SJCRH30 (cell line): ENCODE data around the gene TXNIP. TPM values are rescaled to one million over a fixed set of nuclear protein-coding genes. Genes with fewer than 3 reads are reported as not detected.
A peak's percentile ranks its signal among the peaks of the same experiment; 100 is the strongest.

ENCODE experiments used
- DNase-seq, 2 experiments: peaks; one replicate each; pipeline ENCODE4 v3.0.0-alpha.2; 2015 to 2020
- H3K27ac ChIP-seq: fragments of 250-450 bp; sonication (Bioruptor Pico); 2 replicates; pipeline ENCODE4 v1.5.1; 2020; ENCODE audit warnings: mild to moderate bottlenecking, moderate library complexity
- H3K27me3 ChIP-seq: fragments of 250-450 bp; sonication (Bioruptor Pico); 2 replicates; pipeline ENCODE4 v1.5.1; 2020; ENCODE audit warnings: mild to moderate bottlenecking, moderate library complexity
- H3K36me3 ChIP-seq: fragments of 250-450 bp; sonication (Bioruptor Pico); 2 replicates; pipeline ENCODE4 v1.5.1; 2020; ENCODE audit warnings: mild to moderate bottlenecking, moderate library complexity
- H3K4me1 ChIP-seq: fragments of 250-450 bp; sonication (Bioruptor Pico); 2 replicates; pipeline ENCODE4 v1.5.1; 2020; ENCODE audit warnings: mild to moderate bottlenecking, moderate library complexity
- H3K4me3 ChIP-seq: fragments of 250-450 bp; sonication (Bioruptor Pico); 2 replicates; pipeline ENCODE4 v1.5.1; 2020; ENCODE audit warnings: mild to moderate bottlenecking, moderate library complexity
- H3K9me3 ChIP-seq: fragments of 250-450 bp; sonication (Bioruptor Pico); replicated peaks from 2 replicates; pipeline ENCODE4 v1.5.1; 2020; ENCODE audit warnings: mild to moderate bottlenecking, moderate library complexity
- total RNA-seq: library from RNA; depleted of rRNA; stranded (reverse); fragments of >200 nt; shearing (Covaris generic); gene quantifications from 2 replicates; pipeline ENCODE4 v1.2.3, GENCODE V29; 2014

Gene TXNIP
- total RNA-seq, 1 experiment from 2014 or later, result 177 TPM

DNA sequence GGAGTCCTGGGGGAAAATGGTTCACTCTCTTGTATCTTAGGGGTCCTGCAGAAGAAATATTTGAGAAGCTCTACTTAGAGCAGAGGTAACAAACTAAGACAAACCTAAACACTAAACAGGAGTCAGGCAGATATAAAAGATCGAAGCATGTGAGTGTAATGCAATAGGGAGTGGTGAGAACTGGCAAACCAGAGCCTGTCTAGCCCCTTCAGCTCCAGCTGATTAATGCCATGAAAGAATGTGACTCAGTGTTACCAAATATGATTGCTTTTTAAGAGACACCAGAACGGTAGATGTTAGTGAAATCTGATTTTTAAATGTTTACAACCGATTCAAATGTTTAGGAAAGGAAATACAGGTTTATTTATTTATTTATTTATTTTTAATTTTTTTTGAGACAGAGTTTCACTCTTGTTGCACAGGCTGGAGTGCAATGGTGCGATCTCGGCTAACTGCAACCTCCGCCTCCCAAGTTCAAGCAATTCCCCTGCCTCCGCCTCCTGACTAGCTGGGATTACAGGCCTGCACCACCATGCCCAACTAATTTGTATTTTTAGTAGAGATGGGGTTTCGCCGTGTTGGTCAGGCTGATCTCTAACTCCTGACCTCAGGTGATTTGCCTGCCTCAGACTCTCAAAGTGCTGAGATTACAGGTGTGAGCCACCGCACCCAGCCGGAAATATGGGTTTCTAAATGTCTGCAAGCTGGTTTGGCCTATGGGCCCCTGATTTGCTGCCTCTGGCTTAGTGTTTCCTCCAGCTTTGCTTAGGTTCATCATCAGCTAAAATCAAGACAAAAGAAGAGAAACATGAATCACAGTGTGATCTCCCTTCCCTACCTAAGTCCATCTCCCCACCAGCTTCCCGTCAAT lies 12.2 kb downstream of the TXNIP start:
- H3K27ac ChIP-seq, result peak overlapping the region; percentile 92
- peaks cover 57% of the 10 kb centered on the region for H3K4me1 ChIP-seq

GRCh38 chr1:145983206-145983675 lies 13.1 kb downstream of the TXNIP start:
- Histone ChIP-seq H3K27ac (peak overlapping the region; percentile 92), H3K4me1 (peaks cover 66% of the 10 kb centered on the region), H3K4me3 (no peak overlapping the region), H3K27me3 (no peaks in the 10 kb centered on the region), H3K36me3 (no peaks in the 10 kb centered on the region), H3K9me3 (no peaks in the 10 kb centered on the region)
- peak; percentile 91 to 94 for DNase-seq

More for the DNA sequence above, 12.2 kb downstream of the TXNIP start:
- H3K27me3 ChIP-seq, result no peaks in the 10 kb centered on the region
- no peaks in the 10 kb centered on the region for H3K9me3 ChIP-seq
- no peaks in the 10 kb centered on the region for H3K36me3 ChIP-seq
- DNase-seq, result peak in 1 of 2 experiments; percentile 26
- H3K4me3 ChIP-seq, result no peak overlapping the region; the same call in 1 of the 2 replicates

DNA sequence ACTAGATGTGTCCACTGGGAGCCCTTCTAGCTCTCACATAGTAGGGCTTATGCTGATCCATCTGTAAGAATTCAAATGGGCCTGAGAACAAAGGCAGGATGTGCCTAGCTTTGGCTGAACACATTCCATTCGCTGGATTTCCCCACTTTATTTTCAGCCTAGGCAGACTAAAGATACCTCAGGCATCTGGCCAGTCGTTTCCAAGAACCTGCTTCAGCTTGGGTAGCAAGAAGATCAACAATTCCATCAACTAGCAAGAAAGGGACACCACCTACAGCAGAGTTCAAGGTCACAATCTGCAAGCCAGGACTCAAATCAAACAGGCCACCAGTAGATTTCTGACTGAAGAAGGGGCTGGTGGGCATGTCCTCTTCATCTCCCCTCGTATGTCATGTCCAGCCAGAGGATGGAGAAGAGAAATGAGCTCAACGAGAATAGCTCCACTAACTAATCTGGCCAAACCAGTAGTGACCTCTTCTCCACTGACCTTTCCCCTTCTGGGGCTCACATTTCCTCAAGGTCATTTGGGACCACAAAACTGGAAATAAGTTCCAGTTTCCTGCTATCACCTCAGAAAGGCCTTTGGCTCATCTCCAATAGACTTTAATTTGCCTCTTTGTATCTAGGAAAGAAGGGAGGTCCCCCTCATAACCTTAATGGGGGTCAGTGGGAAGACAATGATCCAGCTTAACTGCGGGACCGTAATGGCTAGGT lies 14.2 kb downstream of the TXNIP start:
- Histone ChIP-seq H3K4me3 (no peak overlapping the region), H3K9me3 (no peaks in the 10 kb centered on the region), H3K27me3 (no peaks in the 10 kb centered on the region), H3K4me1 (peaks cover 77% of the 10 kb centered on the region), H3K36me3 (no peaks in the 10 kb centered on the region), H3K27ac (peak overlapping the region; percentile 92)
- no peak for DNase-seq

DNA sequence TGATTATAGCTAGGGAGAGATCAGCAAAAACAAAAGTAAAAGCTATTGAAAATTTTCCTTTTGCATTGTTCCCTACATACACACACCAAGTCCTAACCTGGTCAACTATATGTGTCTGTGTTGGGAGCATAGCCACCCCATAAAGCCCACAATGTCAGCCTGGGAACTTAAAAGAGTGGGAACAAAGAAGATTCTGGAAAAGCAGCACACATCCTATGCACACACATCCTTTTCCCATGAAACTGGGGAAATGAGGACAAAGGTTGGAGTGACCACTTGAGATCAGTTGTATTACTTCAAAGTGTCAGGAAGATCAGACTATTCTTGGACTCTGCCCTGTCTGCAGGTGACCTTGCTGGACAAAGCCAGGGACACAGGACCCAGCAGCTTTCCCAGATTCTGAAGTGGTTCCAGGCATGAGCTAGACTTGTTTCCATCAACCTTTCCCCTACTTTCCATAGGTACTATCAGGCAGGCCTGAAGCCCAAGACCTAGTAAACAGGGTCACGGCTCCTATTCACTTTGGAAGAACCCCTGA lies 15.9 kb downstream of the TXNIP start:
- Histone ChIP-seq H3K9me3 (no peaks in the 10 kb centered on the region), H3K4me3 (no peak overlapping the region), H3K27me3 (no peaks in the 10 kb centered on the region), H3K4me1 (peaks cover 70% of the 10 kb centered on the region), H3K27ac (peak overlapping the region; percentile 91; the same call in 1 of the 2 replicates), H3K36me3 (no peaks in the 10 kb centered on the region)
- no peak for DNase-seq

DNA sequence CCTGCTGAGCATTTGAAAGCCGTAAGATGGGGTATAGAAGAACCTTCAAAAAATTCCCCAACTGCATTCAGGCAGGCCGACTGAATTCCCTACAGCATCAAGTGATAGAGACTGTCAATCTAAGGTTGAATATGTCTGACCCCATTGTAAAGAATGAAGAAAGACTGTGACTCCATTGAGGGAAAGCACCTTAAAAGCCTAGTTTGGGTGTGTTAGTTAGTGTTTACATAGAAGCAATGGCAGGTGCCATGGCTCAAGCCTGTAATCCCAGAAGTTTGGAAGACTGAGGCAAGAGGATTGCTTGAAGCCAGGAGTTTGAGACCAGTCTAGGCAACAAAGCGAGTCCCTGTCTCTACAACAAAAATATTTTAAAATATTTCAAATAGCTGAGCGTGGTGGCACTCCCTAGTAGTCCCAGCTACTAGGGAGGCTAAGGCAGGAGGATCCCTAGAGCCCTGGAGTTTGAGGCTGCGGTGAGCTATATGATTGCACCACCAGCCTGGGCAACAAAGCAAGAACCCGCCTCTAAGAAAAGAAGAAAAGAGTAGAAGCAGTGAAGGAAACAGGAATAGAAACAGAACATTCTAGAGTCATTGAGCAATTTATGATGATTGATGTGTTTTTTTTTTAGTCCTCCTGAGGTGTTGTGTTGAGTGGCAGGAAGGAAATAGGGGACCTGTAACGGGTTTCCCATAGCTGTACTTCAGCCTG lies 16.5 kb downstream of the TXNIP start:
- no peak overlapping the region for H3K4me3 ChIP-seq
- H3K36me3 ChIP-seq, result no peaks in the 10 kb centered on the region
- H3K4me1 ChIP-seq, result peaks cover 71% of the 10 kb centered on the region
- H3K27ac ChIP-seq, result peak overlapping the region; percentile 91
- H3K27me3 ChIP-seq, result no peaks in the 10 kb centered on the region
- DNase-seq, result no peak
- H3K9me3 ChIP-seq, result no peaks in the 10 kb centered on the region

GRCh38 chr1:145978854-145979745 lies 17.3 kb downstream of the TXNIP start:
- H3K4me3 ChIP-seq, result peak overlapping the region; percentile 0; the same call in 1 of the 2 replicates
- H3K27ac ChIP-seq, result peak overlapping the region; percentile 91
- peaks cover 66% of the 10 kb centered on the region for H3K4me1 ChIP-seq
- H3K9me3 ChIP-seq, result no peaks in the 10 kb centered on the region
- DNase-seq, result peak; percentile 97 to 99
- no peaks in the 10 kb centered on the region for H3K36me3 ChIP-seq
- H3K27me3 ChIP-seq, result no peaks in the 10 kb centered on the region

DNA sequence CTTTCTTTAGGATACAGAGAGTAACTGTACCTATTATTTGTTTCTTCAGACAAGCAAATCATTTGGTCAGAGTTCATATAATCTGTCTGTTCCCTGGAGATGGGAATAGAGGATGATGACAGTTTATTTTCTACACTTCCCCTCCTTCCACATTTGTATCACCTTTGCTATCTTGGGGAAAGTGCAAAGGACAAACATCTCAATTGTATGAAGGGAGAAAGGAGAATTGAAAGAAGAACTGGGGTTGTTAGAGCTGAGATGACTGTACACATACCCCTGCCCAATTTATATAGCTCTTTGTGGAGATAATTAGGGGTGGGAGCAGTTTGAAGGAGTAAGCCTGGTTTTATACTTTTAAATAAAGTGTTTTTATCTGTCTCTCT lies 17.9 kb downstream of the TXNIP start:
- no peak for DNase-seq
- no peaks in the 10 kb centered on the region for H3K9me3 ChIP-seq
- no peak overlapping the region; the same call in 1 of the 2 replicates for H3K4me3 ChIP-seq
- H3K27ac ChIP-seq, result peak overlapping the region; percentile 91
- peaks cover 60% of the 10 kb centered on the region for H3K4me1 ChIP-seq
- H3K36me3 ChIP-seq, result no peaks in the 10 kb centered on the region
- H3K27me3 ChIP-seq, result no peaks in the 10 kb centered on the region

- peak overlapping the region; percentile 91 for H3K27ac ChIP-seq
- H3K4me1 ChIP-seq, result peaks cover 53% of the 10 kb centered on the region
- no peaks in the 10 kb centered on the region for H3K9me3 ChIP-seq
- H3K36me3 ChIP-seq, result no peaks in the 10 kb centered on the region
- no peak overlapping the region for H3K4me3 ChIP-seq
- H3K27me3 ChIP-seq, result no peaks in the 10 kb centered on the region
- peak; percentile 72 to 89 for DNase-seq
Measured at GRCh38 chr1:145977486-145978470, 18.6 kb downstream of the TXNIP start.

- H3K27me3 ChIP-seq, result no peaks in the 10 kb centered on the region
- no peak overlapping the region; the same call in 1 of the 2 replicates for H3K27ac ChIP-seq
- DNase-seq, result no peak
- H3K4me1 ChIP-seq, result peaks cover 46% of the 10 kb centered on the region
- no peak overlapping the region for H3K4me3 ChIP-seq
- H3K36me3 ChIP-seq, result no peaks in the 10 kb centered on the region
- H3K9me3 ChIP-seq, result no peaks in the 10 kb centered on the region
Measured at GRCh38 chr1:145977016-145977415, 19.4 kb downstream of the TXNIP start.

GRCh38 chr1:145975216-145975615 lies 21.2 kb downstream of the TXNIP start:
- Histone ChIP-seq H3K27me3 (no peaks in the 10 kb centered on the region), H3K36me3 (no peaks in the 10 kb centered on the region), H3K27ac (peak overlapping the region; percentile 62), H3K4me1 (peaks cover 37% of the 10 kb centered on the region), H3K4me3 (no peak overlapping the region), H3K9me3 (no peaks in the 10 kb centered on the region)
- peak; percentile 61 to 65 for DNase-seq

DNA sequence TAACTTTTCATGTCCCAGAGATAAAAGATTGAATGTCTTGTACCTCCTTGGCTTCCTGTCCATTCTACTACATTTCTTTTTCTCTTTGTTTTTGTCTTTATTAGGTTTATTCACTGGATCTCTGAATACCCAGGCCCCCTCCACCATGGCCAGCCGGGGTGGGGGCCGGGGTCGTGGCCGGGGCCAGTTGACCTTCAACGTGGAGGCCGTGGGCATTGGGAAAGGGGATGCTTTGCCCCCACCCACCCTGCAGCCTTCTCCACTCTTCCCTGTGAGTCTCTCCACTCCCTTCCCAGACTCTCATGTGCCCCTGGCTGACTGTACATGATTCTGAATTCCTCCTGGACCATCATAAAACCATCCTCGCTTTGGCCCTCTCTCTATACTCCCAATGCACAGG lies 21.7 kb downstream of the TXNIP start:
- DNase-seq, result no peak
- Histone ChIP-seq H3K27ac (peak overlapping the region; percentile 62), H3K9me3 (no peaks in the 10 kb centered on the region), H3K36me3 (no peaks in the 10 kb centered on the region), H3K4me1 (peaks cover 32% of the 10 kb centered on the region), H3K4me3 (no peak overlapping the region), H3K27me3 (no peaks in the 10 kb centered on the region)

GRCh38 chr1:145972580-145972979 lies 23.8 kb downstream of the TXNIP start:
- Histone ChIP-seq H3K4me3 (no peak overlapping the region), H3K27me3 (no peaks in the 10 kb centered on the region), H3K27ac (no peak overlapping the region), H3K36me3 (0 out of 2 replicates have a peak, but pooled peaks cover 3% of the 10 kb centered on the region), H3K9me3 (peaks cover 4% of the 10 kb centered on the region; the same call in 1 of the 2 replicates), H3K4me1 (peaks cover 14% of the 10 kb centered on the region)
- DNase-seq, result no peak
